Right lobe of liver (tissue), 4 donors: ENCODE results near the gene GPER1.

Experiments used
- POLR2A ChIP-seq: fragments of 450-650 bp; IDR thresholded peaks from one replicate; pipeline ENCODE4 v1.6.1; 2017; ENCODE audit warnings: antibody characterized with exemption, mild to moderate bottlenecking
- TF ChIP-seq, protein P1 (sequence below), 4 donors: fragments of 200-600 bp in 3 of 4; fragments of 450-650 bp in 1 of 4; IDR thresholded peaks; one replicate each; pipeline versions ENCODE4 v1.5.1 to v1.8.0; 2016 to 2022; ENCODE audit warnings: antibody characterized with exemption in 4 of 4, mild to moderate bottlenecking in 2 of 4
- donor health status: DM: no; HTN: no; CAD: no.
- donor health status: DM: no; HTN: no; CAD: no.
- donor health status: DM: no; HTN: yes; CAD: no.

DNA sequence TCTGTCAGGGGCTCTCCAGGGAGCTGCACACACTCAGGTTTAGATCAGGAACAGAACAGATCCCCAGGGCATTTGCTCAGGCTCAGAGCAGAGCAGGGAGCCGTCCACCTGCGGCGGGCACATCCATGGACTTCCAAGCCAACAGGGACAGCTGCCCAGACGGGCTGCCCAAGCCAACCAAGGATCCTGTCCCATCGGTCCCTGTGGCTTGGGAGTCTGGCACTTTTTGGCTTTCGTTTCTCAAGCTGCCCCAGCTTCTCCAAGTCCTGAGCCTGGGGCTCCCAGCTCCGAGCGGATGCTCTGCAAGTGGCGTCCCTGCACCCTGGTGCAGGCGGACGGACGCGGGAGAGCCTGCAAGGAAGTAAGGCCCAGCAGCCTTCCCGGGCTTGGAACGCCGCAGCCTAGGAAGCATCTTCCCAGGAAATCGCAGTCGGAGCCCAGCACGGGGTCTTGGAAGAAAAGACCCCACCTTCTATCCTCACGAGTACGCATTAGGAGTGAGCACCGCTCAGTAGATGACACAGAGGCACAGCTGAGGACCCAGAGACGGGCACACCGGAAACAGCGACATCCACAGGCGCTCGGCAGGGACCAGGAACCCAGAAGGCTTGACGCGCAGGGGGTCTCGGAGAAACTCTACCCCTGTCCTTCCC, 37.5 kb upstream of the GPER1 start:
- TF ChIP-seq, protein P1, sequence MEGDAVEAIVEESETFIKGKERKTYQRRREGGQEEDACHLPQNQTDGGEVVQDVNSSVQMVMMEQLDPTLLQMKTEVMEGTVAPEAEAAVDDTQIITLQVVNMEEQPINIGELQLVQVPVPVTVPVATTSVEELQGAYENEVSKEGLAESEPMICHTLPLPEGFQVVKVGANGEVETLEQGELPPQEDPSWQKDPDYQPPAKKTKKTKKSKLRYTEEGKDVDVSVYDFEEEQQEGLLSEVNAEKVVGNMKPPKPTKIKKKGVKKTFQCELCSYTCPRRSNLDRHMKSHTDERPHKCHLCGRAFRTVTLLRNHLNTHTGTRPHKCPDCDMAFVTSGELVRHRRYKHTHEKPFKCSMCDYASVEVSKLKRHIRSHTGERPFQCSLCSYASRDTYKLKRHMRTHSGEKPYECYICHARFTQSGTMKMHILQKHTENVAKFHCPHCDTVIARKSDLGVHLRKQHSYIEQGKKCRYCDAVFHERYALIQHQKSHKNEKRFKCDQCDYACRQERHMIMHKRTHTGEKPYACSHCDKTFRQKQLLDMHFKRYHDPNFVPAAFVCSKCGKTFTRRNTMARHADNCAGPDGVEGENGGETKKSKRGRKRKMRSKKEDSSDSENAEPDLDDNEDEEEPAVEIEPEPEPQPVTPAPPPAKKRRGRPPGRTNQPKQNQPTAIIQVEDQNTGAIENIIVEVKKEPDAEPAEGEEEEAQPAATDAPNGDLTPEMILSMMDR (IDR thresholded peaks at IDR 0.05) = no peak
- no peak for TF ChIP-seq POLR2A
